ENCODE results near the gene VLDLR.

VLDLR gene

DNA sequence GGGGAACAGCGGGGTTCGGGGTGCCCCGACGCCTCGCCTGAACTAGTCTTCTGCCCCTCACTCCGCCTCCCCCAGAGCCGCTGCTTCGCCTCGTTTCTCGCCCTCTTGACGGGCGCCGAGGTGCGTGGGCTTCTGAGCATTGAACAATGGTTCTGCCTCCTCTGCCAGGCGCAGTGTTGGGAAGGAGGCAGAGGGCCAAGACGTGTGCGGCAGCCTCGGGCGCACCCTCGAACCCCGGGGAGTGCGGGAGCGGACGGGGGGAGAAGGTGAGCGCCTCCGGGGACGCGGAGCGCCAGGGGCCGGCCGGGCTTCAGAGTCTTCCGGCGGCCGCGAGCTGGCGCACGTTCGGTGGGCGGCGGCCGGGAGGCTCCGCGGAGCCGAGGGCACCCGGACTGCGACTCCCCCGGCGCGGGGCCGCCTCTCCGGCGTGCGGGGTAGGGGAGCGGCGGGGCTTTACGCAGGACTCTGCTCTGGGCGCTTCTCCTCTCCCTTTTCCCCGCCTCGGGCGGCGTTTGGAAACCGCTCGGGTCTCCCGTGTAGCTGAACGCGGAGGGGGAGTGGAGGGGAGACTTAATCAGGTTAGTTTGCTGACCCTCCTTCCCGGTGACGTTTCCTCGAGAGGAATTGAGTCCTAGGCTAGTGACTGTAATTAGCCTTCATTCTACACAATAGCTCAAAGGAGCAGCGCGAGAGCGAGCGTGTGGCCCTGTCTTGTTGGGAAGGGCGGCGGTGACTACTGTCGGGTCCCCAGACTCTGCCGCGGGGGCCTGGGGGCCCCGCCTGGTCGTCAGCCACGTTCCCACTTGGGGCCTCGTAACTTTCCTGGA, 1.1 kb downstream of the VLDLR start:
- DNase-seq = peak; percentile 86

DNA sequence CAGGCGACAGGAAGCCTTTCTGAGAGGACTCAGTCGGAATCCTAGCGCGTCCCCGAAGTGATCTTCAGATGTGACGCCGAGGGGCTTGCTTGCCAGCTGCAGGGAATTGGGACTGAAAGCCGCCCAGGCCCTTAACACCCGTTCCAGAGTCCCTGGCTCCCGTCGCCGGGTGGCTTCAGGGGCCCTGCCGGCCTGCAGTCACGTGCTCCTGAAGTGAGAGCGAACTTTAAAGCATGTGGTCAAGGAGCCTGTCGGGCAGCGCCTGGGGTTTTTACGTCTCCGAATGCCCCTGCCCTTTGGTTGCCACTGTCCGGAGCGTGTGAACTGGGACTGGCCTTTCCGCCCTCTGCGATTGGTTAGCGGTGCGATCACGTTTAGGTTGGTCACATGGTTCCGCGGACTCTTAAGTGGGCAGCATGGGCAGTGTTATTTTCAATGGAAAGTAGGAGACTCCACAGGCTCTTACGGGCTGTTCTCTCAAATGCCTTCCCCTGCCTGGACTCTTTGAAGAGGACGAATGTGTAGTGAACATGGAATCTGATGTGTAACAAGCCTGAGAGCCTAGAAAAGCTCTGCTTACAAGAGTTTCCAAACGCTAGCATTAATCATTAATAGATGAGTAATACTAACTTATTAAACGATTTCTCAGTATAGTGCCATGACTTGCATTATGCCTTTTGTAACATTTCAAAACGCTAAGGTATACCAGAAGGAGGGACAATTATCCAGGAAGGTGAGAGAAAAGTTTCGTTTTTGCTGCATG, 1.9 kb downstream of the VLDLR start:
- no peak for DNase-seq

DNA sequence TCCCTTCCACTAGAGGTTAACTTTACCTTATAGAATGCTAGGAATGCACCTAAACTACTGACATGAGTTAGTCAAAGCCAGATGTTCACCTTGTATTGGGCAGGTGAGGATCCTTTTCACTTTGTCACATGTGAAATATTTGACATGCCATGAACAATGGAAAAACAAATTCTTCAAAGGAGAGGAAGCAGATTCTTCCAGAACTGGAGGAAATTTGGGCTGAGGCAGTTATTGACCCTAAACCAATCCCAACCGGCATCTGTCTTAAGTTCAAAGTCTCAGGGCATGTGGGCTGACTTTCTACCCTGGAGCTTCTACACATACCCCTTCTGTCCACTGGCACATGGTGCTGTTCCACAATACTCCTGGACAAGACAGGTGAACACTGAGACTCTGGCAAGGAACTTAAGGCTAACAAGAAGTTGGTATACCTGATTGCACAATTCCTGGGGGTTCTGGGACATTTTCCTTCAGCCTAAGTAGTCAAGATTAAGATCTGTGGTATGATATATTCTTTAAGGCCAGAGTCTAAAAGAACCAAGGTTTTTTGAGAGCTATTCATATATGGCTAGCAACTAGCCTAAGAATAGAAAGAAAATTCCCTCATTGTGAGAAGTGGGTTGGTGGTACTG, 2.6 kb downstream of the VLDLR start:
- no peak for DNase-seq

DNA sequence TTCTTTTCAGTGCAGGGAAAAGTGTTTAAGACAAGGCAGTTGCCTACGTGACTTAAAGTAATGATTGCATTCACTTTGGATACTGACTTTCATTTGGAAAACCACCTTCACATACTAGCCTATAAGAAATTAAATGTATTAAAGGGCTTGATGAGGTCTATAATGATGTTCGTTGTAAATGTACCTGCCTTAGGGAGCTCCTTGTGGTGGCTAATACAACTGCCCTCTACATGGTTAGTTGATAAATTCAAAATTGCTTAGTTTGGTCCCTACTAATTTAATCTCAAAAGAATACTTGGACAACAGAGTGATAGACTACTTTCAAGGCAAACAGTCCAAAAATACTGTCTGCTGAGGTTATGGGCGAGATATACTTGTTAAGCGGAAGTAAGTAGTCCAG, 3.8 kb downstream of the VLDLR start:
- no peak for DNase-seq

DNA sequence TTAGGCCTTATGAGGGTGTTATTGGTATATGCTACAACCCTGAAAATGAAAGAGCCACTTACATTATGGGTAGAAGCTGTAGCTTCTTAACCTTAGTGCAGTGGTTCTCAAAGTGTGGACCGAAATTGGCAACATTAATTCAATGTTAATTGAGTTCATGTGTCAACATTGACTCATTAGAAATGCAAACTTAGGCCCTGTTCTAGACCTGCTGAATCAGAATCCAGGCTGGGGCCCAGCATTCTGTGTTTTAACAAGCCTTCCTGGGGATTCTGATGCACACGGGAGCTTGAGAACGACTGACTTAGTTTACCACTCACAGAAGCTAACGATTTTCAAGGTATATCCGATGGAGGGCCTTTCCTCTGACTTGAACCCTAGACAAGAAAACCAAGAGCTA, 7.3 kb downstream of the VLDLR start:
- DNase-seq = no peak

DNA sequence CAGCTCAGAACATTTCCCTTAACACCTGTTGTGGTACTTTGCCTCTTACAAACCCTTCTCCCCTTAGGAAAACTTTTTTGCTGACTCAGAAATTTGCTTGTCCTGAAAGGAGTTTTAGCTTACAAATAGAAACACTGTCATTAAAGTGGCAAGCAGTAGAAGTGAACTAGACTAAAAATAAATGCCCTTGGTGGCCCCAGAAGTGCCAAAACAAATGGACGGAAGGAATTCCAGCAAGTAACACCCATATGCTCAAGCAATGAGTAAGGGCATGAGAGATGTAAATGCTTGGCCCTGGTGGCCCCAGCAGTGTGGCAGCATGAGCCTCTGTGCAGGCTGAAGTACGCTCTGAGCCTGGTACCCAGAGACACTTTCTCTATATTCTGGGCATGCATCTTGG, 8.6 kb downstream of the VLDLR start:
- DNase-seq = no peak

DNA sequence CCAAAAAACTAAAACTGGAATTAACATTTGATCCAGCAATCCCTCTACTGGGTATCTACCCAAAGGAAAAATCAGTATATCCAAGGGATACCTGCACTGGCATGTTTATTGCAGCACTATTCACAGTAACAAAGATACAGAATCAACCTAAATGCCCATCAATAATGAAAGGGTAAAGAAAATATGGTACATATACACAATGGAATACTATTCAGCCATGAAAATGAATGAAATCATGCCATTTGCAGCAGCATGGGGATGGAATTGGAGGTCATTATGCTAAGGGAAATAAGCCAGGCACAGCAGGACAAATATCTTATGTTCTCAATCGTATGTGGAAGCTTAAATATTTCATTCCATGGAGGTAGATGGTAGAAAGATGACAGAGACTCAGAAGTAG, 9.7 kb downstream of the VLDLR start:
- DNase-seq = no peak

DNA sequence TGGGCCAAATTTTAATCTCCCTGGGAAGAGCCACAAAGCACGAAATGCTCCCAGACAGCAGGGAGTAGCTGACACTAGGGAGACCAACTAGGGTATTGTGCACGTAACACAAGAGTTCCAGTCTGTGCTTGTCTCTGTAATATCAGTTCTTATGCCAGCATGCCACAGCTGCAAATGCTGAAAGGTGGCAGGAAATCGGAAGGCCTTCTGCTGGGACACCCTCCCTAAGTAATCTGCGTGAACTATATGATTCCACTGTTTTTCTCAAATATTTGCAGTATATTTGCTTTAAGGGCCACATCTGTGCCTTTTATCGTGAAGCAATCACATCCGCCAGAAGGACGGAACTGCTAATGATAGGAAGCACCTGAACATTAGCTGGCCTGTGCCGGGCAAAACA, 12.6 kb downstream of the VLDLR start:
- no peak for DNase-seq

DNA sequence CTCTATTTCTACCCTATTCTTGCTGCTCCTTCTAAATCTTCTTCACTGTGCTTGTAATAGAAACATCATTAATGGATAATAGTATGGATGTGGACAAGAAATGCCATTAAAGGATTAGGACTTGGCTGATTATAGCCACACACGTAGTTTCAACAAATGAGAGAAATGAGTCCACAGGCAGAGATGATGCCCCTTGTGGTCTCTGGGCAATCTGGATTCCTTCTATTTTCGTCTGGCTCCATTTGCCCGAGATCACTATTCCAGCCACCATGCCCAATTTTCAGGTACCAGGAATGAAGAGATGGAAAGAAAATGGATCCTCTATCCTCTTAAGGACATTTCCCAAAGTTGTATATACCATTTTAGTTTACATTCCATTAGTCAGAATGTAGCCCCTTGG, 13.2 kb downstream of the VLDLR start:
- no peak for DNase-seq

DNA sequence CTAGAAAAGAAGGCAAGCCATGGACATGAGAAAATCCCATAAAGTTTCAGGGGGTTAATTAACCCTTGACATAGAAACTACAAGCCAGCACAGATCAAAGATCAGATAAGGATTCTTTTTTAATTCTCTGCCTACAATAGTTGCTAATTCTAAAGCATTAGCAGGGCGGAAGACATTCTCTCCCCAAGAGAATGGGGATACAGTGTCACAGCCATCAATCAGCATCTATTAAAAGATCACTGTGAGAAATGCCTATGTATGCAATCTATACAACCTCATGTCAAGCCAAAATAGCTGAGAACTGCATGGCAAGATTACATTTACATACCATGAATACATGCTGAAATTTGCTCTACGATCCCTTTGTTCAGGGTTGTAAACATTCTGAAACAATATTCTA, 14.3 kb downstream of the VLDLR start:
- DNase-seq = no peak

DNA sequence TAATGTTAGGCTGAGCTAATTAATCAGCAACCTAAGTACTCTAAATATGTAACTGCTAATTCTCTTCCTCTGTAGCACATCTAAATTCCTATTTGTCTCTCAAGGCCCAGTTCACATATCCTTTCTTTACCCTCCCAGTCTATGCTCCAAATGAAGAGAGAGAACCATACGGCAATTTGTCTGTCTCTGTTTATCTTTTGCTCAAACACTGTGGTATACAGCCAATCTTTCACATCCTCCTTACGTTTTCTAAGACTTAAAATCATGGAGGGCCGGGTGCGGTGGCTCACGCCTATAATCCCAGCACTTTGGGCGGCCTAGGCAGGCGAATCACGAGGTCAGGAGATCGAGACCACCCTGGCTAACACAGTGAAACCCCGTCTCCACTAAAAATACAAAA, 15.8 kb downstream of the VLDLR start:
- no peak for DNase-seq

DNA sequence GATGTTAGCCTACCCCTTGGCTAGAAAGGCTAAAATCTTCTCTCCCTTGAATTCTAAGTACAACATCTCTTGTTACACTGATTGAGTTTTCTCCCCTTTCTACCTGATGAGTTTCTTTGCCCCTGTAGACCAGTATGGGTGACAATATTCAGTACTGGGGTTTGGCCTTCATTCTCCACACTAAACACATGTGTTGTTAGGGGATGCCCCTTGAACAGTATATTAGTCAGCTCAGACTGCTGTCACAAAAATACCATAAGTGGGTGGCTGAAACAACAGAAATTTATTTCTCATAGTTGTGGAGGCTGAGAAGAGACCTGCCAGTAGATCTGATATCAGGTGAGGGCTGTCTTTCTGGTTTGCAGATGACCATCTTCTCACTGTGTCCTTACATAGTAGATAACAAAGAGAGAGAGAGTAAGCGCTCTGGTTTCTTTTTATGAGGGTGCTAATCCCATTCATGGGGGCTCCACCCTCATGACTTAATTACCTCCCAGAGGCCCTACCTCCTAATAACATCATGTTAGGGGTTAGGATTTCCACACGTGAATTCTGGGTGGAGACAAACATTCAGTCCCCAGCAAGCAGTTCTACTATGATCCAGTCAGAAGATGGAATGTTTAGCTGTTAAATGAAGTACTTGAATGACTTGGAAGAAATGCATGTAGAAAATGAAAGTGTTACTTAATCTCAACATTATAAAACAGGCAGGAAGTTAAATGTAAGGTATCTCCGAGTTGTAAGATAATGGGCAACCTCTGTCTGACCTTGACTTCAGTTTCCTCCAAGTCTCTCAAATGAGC, 17.5 kb downstream of the VLDLR start:
- DNase-seq = no peak

DNA sequence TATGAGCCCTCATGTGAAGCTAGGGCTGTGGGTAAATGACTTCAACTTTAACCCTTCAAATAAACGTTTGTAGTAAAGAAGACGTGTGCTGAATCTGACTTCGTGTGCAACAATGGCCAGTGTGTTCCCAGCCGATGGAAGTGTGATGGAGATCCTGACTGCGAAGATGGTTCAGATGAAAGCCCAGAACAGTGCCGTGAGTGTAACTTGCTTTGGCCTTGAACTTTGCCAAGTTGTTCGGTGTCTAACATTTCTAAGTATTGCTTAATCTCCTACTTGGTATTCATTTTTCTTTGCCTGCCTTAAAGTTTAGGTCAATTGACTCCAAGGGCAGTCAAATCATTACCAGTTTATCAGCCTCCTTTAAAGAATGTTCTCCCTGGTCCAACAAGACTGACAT, 18.2 kb downstream of the VLDLR start:
- DNase-seq = no peak

DNA sequence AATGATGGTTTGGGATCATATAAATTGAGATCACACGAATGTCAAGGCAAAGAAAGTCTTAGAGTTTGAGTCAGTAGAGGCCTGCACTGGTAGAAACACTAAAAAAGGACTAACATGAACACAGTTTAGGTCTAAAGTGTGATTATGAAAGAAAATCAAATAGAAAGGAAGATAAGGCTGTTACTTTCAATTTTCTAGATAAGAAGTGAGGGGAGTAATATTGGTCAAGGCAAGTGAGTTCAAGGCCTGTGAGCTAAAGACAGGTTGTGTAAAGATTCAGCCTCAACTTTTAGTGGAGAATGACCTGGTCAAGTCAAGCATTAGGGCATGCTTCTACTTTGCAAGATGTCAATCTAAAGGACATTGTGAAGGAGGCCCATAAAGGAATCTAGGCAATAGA, 19.0 kb downstream of the VLDLR start:
- no peak for DNase-seq

DNA sequence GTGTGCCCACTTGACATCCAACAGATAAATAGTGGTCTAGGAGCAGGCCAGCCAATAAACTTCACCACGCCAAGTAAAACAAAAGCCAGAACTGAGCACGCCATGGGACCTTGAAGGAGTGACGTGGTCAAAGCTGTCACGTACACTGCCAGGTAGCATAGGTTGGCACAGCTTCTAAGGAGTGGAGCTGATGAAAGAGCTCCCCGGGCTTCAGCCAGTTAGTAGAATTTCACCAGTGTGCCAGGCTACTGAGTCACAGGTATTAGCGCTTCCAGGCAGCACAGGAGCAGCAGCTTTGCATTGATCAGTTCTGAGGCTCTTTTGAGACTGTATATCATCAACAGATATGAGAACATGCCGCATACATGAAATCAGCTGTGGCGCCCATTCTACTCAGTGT, 19.4 kb downstream of the VLDLR start:
- DNase-seq = no peak

DNA sequence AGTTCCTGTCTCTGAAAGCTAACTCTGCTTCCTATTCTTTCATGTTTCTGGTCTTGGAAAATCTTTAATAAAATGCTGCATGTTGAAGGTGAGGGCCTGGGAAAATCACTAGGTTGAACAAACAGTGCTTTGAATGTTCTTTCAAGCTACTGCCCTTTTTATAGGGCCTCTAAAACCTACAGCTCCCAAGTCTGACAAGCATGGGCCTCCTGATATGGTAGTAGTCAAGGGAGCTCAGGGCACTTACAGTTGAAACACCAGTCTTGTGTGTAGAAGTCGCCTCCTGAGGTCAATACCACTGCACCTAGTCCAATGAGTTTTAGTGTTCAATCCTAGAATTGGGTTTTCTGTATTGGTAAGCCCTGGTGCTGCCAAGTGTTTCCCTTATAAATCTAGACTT, 20.5 kb downstream of the VLDLR start:
- no peak for DNase-seq

DNA sequence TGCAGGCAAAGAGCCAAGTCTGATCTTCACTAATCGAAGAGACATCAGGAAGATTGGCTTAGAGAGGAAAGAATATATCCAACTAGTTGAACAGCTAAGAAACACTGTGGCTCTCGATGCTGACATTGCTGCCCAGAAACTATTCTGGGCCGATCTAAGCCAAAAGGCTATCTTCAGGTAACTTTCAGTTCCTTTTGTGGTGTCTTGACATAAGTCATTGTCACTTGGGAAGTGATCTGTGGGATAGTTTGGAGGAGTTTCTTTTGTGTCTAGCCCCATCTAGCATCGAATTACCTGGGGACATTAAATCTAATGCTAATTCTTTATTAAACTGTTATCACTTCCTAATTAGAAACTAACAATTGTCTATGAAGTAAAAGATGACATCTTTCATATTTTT, 24.0 kb downstream of the VLDLR start:
- no peak for DNase-seq

DNA sequence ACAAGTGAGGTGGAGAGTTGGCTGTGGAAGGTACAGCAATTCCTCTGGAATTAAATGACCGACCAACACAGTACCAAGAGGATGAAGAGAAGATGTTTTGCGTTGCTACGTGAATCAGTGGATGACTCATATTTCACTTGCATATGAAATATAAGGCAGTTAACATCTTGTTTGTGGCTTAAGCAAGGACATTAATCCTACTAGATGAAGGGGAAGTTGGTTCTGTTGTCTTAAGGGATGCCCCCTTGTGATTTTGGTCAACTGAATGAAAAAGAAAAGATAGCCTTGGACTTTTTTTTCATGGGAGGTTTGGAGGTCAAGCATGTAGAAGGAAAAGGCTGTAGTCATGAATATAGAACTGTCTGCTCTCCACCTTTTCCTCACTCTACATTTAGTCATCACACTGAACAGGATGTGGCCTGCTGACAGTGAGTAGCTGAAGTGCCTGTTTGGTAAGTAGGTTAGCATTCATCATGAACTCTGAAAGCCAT, 33.9 kb downstream of the VLDLR start:
- DNase-seq = no peak

DNA sequence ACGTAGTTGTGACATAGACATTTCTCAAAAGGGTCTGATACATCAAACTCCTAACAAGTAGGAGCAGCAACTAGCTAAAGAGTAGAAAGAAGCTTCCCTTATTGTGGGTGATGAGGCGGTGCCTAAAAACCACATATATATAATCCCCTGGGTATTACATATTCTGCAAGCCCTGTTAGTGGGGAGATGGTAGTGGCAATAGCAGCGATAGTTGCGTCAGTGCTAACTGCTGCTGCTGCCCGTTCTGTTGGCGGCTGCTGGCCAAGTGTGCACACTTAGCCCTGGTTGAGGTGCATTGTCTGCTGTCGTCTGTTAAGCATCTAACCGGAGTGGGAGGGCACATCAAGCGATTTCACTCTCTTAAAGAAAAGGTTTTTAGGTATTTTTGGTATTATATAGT, 35.8 kb downstream of the VLDLR start:
- DNase-seq = no peak

DNA sequence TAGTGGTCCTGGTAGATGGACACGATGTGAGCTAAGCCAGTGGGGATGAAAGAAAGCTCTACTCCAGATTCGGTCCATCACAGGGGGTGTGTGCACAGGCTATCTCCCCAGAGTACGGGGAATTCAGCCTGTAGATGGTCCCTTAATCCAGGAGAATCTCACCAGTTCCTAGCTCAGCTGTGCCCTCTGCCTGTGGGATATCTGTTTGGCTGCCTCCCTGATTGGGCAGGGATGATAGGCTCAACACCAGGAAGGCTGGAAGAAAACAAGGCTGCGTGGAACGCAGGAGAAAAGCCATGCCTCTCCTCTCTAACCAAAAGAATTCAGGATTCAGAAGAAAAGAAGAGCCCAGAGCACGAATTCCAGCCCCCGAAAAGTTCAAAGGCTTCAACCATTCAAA, 40.9 kb downstream of the VLDLR start:
- no peak for DNase-seq

DNA sequence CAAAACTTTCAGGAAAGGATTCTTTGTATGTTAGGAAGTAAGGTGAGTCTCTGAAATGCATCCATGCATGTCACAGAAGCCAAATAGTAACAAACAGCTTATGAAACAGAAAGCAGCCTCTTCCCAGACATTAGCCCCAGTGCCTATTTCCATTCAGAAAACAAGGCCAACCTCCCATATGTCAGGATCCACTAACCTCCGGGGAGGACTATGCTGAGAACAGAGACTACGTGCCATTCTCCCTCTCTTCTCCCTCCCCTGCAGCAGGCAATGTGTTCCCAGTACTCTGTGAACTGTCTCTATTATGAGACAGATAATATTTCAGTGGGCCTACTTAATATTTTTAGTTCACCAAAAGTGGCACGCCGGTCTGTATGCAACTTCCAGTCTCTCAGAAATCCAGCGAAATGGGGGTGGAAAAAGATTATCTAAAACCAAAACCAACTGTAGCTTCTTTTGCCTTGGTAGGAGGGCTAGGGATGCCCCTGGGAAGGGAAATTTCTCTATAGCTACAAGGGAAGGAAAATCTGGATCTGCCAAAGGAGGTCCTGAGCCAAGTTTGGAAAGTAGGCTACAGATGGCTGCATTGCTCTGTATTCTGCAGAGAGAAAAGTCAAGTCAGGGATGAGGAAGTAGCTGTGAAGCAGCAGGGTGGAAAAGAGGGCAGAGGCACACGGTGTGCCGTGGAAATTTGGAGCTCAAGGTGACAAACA, 42.0 kb downstream of the VLDLR start:
- DNase-seq = no peak

All from retina (tissue), 1 donor.